ENCODE data around the gene NXPE3.
A peak's percentile ranks its signal among the peaks of the same experiment; 100 is the strongest.

Gene NXPE3

DNA sequence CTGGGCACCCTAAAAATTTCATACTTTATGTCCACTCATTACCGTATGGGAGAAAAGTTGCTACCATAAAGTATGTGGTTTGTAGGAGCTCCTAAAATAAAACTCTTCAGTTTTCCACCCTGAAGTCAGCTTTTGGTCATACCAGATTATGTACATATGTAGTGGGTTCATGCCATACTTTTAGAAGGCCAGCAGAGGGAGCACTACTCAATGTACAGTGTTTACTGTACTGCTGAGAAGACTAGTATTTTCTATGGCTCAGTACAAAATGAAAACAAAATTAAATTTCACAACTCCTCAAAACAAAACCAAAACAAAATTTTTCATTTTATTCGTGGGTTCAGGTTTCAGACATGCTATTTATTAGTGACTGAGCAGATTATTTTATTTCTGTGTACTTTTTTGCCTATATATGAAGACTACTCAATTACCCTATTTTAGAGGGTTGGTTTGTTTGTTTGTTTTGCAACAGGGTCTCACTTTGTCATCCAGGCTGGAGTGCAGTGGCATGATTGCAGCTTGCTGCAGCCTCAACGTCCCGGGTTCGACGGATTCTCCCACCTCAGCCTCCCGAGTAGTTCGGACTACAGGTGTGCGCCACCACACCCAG lies 24.3 kb downstream of the NXPE3 start:
- DNase-seq, result no peak

DNA sequence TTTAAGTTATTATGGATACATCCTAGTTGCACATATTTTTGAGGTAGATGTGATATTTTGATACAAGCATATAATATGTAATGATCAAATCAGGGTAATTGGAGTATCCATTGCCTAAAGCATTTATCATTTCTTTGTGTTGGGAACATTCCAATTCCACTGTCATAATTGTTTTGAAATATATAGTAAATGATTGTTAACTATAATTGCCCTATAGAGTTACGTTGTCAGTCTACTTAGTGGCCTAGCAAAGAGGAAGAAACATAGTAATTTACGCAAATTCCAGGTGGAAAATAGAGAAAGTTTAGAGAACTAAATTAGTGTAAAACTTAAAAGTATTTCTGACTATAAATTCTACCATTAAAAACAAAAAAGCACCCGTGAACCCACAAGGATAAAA lies 24.9 kb downstream of the NXPE3 start:
- DNase-seq, result no peak

DNA sequence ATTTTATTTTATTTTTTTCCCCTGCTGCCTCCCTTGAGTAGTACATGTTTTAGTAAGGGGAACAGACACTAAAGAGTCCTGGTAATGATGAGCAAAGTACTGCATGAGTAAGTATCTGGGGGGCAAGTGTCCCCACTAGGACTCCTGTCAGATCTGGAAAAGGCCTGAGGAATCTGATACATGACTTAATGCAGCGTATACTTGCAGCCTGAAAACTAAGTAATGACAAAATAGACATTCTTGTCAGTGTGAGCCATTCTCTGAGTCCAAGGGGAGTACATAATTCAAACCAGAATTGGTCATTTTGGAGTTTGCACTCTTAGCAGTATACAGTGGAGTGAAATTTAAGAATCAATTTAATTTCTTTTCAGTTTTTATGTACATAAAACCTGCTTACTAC lies 27.5 kb downstream of the NXPE3 start:
- DNase-seq, result no peak

DNA sequence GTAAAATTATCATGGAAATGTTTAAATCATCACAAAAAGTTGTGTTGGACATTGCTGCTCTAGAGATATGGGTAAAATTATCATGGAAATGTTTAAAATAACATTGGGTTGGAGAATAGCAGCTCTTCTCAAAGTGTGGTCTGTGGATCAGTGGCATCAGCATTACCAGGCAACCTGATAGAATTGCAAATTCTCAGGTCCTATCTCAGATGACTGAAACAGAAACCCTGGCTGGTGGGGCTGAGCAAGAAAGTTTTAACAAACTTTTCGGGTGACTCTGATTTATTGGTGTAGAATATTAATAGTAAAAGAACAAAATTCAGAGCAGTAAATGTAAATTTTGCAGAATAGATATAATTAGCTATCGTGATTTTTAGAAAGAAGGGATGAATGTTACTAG lies 28.9 kb downstream of the NXPE3 start:
- no peak for DNase-seq

DNA sequence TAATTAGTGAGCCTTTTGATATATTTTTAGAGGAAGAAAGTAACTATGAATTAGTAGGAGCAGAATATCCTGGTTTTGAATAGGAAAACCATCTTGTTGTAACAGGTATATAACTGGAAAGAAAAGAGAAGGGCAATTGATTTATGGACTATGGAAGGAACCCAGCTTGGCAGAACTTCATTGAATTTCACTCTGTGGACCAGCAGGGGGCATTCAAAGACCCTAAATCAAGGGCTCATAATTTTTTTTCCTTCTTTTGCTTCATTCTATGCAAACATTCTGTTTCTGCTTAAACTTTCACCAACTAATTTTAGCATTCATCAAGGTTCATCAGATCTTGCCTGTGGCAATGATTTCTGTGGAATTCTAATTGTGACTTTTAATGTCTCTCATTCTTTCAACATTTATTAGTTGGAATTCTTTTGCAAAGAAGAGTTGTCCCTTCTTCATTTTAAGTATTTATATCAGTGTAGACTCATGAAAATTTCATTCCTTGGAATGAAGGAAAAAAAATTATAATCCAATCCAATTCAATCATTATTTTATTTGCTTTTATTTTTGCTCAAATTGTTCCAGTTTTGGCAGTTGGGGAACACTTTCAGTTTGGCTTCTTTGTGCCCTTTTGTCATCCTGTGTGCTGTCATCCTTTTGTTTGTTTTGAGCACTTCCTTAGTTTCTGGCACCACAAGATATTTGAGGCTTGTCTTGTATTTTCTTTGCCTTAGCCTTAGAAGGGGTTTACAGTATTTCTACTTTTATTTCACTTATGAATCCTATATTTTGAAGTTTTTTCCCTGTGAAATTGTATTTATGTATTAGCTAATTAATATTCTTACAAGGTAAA lies 30.4 kb downstream of the NXPE3 start:
- no peak for DNase-seq

DNA sequence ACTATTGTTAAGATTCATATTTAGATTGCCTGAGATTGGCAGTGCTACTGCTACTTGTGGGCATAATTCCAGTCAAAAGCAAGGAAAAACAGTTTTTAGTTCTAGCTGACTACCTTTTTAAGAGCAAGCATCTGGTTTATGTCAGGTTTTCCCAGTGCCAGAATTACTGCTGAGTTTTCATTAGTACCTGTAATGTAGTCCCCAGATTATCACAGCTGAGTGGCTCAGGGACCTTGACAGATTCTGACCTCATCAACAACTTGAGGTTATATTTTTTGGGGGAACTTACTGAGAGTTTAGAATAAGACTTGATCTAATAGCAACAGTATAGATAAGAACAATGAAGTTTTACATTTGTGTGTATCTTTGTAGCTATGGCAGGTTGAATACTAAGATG lies 31.0 kb downstream of the NXPE3 start:
- no peak for DNase-seq

DNA sequence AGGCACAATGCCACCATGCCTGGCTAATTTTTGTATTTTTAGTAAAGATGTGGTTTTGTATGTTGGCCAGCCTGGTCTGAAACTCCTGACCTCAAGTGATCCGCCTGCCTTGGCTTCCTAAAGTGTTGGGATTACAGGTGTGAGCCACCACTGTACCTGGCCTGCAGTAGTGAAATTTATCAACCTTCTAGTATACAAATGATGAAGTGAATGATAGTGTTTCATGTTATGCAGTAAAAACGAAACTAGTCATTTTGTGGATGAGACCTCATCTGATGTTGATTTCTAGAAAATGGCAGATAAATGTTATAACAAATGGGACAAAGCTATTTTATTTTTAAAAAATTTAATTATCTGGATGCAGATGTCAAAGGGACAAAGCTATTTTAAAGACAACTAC lies 32.9 kb downstream of the NXPE3 start:
- DNase-seq, result no peak

DNA sequence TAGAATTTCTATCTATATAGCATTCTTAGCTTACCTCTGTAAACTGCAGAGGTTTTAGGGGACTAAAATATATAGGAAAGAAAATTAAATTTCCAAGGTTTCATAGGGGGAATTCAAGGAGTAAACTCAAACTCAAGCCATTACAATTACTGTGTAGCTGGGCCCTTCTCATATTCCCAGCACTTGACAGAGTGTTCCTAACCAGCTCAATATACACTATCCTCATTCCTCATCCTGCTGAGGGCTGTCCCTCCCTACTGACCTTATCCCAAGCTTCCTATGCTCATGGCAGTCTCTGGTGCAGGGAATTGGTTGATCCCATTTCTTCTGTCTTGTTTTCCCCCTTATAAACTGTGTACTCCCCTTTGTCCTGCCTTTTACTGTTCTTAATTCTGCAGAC lies 33.9 kb downstream of the NXPE3 start:
- no peak for DNase-seq

DNA sequence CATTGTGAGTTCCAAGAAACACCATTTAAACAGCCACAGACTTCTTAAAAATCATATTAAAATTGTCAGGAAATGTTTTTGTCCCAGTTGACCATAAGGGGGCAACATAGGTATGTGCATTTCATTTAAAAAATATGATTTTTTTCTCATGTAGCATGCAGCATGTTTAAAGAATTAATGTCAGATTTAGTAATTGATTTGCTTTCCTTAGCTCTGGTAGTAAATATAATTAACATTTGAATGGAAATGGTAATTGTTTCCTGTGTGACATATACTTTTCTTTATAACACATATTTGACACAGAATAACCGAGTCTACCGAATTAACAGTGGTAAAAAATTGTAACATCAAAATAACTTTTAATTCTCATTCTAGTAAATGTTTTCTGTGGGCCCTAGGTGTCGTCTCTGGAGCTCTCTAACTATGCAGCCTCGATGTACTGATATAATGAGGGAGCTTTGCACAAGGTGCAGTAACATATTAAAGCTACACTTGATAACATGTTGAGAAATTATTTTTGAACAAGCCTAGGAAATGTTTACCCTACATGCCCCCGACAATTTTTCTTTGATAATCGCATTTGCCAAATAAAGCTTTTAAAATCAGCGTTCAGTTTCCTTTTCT lies 34.9 kb downstream of the NXPE3 start:
- no peak for DNase-seq

DNA sequence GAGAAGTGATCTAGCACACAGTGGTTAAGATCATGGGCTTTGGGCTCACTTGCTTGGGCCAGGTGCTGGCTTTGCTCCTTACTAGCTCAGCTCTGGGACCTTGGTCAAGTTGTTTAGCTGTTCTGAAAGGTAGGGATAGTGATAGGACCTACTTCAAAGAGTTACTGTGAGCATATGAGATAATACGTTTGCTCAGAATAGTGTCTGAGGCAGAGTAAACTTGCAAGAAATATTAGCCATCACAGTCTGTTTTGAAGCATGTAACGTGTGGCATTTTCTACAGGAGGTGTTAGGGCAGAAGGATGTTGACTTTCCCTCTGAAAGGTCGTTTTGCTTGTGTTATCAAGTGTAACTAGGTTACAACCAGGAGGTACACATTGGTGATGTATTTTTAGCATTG lies 35.8 kb downstream of the NXPE3 start:
- no peak for DNase-seq

DNA sequence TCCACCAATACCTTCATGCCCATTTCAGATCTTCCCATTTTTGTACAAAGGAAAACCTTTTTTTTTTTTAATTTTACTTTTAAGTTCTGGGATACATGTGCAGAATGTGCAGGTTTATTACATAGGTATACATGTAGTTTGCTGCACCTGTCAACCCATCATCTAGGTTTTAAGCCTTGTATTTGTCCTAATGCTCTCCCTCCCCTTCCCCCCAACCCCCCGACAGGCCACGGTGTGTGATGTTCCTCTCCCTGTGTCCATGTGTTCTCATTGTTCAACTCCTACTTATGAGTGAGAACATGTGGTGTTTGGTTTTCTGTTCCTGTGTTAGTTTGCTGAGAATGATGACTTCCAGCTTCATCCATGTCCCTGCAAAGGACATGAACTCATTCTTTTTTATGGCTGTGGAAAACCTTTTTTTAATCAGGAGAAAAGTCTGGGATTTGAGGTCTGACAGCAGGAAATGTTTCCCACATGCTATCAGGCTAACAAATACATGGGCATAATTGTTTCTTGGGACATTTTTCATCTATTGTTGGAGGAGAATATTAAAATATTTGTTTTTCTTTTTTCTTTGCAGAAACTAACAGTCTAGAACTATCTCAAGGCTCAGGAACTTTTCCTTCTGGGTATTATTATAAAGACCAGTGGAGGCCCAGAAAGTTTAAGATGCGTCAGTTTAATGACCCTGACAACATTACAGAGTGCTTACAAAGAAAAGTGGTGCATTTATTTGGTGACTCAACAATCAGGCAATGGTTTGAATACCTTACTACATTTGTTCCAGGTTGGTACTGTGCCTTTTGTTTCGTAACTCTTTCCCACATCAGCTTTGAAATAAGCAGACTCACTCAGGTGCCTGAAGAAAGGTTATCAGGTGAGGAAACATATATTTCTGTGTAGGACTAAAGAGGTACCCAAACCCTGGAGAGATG lies 37.5 kb downstream of the NXPE3 start:
- no peak for DNase-seq

DNA sequence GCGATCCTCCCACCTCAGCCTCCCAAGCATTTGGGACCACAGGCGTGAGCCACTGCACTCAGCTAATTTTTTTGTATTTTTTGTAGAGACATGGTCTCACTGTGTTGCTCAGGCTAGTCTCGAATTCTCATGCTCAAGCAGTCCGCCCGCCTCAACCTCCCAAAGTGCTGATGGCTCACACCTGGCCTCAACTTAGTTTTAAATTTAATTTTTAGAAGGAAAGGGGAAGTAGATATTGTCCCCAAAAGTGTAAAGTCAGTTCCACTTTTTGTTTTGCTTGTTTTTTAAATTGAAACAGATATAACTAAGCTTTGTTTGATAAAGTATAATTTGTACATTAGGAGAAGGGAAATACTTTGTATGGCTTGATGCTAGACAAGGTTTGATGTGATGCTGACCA lies 39.0 kb downstream of the NXPE3 start:
- no peak for DNase-seq

DNA sequence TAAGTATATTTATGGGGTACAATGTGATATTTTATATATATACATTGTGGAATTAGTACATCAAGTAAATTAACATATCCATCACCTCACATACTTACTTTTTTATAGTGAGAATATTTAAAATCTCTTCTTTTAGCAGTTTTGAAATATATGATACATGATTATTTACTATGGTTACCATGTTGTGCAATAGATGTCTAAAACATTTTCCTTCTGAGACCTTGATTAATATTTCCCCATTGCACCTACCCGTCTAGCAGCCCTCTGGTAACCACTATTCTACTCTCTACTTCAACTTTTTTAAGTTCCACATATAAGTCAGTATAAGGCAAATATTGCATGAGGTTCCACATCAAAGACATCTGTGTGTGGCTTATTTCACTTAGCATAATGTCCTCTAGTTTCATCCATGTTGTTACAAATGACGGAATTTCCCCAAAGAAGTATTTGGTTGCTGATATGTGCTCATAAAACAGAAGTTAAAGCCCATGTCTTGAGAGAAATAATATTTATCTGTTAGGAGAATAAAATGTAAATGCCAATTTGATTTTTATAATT lies 40.7 kb downstream of the NXPE3 start:
- no peak for DNase-seq

DNA sequence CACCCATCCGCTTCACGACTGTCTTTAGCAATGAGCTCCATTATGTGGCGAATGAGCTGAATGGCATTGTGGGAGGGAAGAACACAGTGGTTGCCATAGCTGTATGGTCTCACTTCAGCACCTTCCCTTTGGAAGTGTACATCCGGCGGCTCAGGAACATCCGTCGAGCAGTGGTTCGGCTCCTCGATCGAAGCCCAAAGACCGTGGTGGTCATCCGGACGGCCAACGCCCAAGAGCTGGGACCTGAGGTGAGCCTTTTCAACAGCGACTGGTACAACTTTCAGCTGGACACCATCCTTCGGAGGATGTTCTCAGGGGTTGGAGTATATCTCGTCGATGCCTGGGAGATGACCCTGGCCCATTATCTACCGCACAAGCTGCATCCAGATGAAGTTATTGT lies 42.5 kb downstream of the NXPE3 start:
- DNase-seq, result no peak

DNA sequence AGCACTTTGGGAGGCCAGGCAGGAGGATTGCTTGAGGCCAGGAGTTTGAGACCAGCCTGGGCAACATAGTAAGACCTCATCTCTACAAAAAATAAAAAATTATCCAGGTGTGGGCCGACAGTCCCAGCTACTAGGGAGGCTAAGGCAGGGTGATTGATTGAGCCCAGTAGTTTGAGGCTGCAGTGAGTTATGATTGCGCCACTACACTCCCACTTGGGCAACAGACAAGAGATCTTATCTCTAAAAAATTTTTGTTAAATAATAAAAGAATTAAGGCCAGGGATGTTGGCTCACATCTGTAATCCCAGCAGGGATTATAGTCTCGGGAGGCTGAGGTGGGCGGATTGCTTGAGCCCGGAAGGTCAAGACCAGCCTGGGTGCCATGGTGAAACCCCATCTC lies 44.5 kb downstream of the NXPE3 start:
- no peak for DNase-seq

DNA sequence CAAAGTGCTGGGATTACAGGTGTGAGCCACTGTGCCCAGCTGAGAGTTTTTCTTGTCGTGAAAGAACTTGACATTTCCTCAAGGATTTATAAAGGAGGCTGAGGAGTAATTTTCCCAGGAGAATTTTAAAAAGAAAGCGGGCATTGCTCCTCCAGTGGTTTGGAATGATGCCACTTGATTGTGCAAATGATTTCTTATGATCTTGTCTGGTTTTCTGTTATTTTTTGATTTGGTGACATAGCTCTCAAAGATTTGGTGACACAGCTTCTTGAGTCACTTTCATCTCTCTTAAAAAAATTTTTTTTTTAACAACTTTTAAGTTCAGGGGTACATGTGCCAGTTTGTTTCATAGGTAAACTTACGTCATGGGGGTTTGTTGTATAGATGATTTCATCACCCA lies 45.7 kb downstream of the NXPE3 start:
- no peak for DNase-seq

DNA sequence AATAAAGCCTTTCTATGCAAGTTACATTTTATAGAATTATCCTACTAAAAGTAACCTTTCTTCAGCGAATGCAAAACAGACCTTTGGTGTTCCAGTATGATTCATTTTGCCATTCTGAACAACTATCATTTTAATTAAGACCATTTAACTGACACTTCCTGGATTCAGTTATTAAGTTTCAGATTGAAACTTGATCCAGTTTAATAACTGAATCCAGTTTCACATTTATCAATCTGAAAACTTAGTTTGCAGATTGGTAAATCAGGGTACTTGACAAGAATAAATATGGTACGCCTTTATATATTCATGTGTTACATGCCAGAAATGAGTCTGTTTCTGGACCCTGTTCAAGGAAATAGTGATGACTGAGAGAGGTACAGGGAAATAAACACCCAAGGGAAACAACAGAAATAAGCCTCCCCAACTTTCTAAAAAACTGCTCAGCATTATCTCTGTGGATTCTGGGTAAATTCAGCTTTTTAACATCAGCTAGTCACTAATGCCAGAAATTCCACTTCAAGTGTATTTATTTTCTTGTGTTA lies 47.0 kb downstream of the NXPE3 start:
- DNase-seq, result no peak

DNA sequence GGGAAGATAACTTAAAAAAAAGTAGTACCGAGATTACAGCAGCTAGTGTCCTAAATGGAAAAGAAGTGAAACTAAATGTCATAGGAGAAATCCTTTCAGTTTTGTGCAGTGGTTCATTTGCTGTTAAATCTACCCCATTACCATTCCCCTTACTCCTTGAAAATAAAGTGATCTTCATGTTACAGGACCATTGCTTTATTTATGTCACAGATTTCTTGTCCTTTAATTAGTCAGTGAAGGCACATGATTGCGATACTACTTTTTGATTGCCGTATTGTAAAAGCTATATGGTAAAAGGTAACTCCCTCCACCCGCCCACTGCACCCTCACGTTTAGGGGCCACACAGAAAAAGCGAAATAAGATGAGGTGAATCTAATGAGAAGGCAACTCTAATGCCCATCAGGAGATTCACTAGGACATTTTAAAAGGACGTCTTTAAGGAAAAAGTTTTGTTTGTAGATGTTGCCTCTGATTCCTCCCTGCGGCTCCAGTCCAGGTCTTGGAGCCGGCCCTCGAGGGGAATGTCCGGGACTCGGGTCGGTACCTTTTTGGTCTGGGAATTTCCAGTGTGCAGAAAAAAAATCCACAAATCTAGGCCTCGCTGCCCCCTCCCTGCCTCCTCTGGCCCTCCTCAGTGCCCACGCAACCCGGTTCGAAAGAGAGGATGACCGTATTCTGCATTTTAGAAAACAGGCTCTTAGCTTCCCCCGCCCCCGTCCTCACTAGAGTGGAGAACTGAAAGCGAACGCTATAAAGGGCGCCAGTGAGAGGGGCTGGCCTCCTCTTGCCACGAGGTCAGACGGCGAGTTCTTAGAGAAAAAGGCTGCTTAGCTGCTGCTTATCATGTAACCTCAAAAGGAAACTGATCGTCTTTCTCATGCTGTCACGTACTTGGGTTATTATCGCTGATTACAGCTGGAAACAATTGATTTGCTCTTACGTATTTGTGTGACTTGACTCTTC lies 48.5 kb downstream of the NXPE3 start:
- DNase-seq, result peak; percentile 85

DNA sequence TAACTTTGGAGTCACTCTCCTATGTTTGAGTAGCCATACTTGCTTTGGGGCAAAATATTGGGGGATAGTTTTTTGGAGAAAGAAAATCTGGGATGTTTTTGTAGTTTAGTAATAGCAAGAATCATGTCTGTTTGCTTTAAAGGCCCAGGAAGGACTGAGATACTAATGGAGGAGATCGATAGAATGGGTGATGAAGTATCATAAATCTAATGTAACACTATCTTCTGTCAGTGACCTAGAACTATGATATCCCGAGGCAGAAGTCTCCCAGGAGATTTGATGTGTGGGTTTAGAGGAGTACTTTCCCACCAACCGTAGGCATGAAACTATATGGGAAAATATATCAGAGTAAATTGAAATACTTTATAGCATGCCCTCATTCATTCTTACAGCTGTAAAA lies 49.3 kb downstream of the NXPE3 start:
- no peak for DNase-seq

DNA sequence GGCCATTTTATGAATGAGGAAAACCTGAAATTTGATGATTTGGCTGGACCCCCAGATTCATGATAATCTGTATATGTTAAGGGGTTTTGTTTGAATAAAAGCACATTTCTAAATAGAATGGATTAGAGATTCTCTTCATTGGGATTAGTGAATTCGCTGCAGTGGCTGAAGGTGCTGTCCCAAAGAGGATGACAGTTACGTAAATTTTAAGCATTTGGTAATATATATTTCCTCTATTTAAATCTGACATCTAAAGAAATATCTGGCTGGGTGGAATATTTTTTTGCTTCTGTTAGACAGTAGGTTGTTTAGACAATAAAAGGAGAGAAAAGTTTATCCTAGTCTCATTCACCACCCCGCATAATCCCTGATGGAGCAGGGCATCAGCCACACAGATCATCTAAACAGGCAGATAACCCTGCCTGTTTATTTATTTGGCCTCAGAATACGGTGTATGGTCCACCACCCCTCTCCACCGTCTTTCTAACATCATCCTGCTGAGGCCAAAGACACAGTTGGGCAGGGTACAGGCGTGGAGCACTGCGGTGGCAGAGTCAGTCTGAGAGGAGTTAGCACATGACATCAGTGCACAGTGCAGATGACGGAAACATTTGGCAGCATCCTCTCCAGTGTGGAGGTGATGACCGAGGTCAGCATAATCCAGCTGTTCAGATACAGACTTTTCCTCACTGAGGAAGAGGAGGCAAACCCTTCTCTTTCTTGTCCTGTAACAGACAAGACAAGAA lies 49.9 kb downstream of the NXPE3 start:
- DNase-seq, result no peak

DNA sequence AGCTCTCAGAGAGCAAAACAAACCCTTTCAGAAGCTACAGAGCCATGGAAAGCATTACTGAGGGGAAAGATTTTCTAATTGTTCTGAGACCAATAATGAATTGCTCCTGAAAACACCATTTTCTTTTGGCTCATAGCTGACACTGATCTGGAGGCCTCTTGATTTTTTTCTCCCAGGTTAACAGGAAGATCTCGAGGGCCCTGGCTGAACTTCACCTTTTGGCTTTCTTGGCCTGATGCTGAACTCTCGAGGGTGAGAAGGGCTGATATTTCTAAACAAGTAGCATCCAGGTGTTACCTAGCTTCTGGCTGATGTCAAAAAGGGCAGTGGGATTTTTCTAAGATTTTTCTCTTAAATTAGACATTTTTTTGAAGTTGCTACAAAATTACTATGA lies 50.4 kb downstream of the NXPE3 start:
- no peak for DNase-seq

Measured in right forelimb (tissue), 1 donor.